ENCODE measurements around the gene LIFR.
A peak's percentile ranks its signal among the peaks of the same experiment; 100 is the strongest.

The LIFR gene

GRCh38 chr5:38479315-38479904 lies 77.0 kb downstream of the LIFR start:
- POLR2A ChIA-PET: interaction anchor here (0.6 kb wide), 1 partner anchor 8 kb away, joined by 3 read pairs; no protein-coding TSS in a partner anchor

DNA sequence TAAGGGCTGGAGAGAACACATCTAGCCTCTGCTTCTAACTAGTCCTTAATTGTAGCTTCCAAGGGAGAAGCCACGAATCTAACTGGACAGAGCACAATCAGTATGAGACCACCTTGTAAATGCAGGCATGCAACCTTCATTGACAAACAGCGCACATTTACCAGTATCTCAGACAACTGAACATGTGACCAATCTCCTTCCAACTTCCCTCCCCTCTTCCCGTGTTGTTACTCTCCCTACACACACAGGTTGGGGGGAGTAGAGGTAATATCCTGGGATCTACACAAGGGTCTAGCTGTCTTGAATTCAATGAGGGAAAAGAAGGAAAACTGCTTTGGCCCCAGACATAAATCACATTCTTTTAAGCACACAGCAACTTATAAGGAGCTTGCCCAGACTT lies 77.6 kb downstream of the LIFR start:
- Histone ChIP-seq H3K36me3 (ENCODE audit: control insufficient read depth in 2 of 2, insufficient read depth in 1 of 2, low read length in 2 of 2) (peaks cover 0 to 9% of the 10 kb centered on the region in 2 experiments; a peak in 2 of 3 replicates), H3K9me3 (ENCODE audit: control insufficient read depth, insufficient read depth, low read depth, low read length) (no peaks in the 10 kb centered on the region), H3K4me3 (ENCODE audit: low read depth, low read length) (no peak overlapping the region), H3K27ac (ENCODE audit: extremely low read depth, low read depth, low read length) (no peak overlapping the region), H3K4me1 (ENCODE audit: control insufficient read depth, insufficient read depth, low read length) (peaks cover 12% of the 10 kb centered on the region; the same call in 1 of the 2 replicates)
- ChIA-PET POLR2A (no interaction called here), CTCF (interaction anchor here (0.8 to 4.2 kb wide), 5 partner anchors 16 to 331 kb away, joined by 3 to 22 read pairs (median 5); no protein-coding TSS in a partner anchor)
- TF ChIP-seq ZNF112 (tag by site-specific recombination; IDR thresholded peaks at IDR 0.05) (no peak), ZNF664 (tag by site-specific recombination; IDR thresholded peaks at IDR 0.05) (peak; percentile 79), MZF1 (tag by site-specific recombination; IDR thresholded peaks at IDR 0.05; ENCODE audit: borderline replicate concordance) (0 out of 2 replicates have a peak, but pooled peaks have one; percentile 31)

More at GRCh38 chr5:38479315-38479904, 77.0 kb downstream of the LIFR start:
- Histone ChIP-seq H3K4me1 (ENCODE audit: control insufficient read depth, insufficient read depth, low read length) (peaks cover 12% of the 10 kb centered on the region; the same call in 1 of the 2 replicates), H3K27ac (ENCODE audit: extremely low read depth, low read depth, low read length) (no peak overlapping the region), H3K36me3 (ENCODE audit: control insufficient read depth in 2 of 2, insufficient read depth in 1 of 2, low read length in 2 of 2) (peaks cover 0 to 12% of the 10 kb centered on the region in 2 experiments; a peak in 2 of 3 replicates), H3K9me3 (ENCODE audit: control insufficient read depth, insufficient read depth, low read depth, low read length) (no peaks in the 10 kb centered on the region), H3K4me3 (ENCODE audit: low read depth, low read length) (no peak overlapping the region)
- CTCF ChIA-PET: interaction anchor here (0.5 to 4.2 kb wide), 8 partner anchors 14 to 330 kb away, joined by 3 to 22 read pairs (median 4); no protein-coding TSS in a partner anchor
- TF ChIP-seq FEZF1 (tag by site-specific recombination; IDR thresholded peaks at IDR 0.05) (peak; percentile 53; the same call in 1 of the 2 replicates), ZNF843 (tag by site-specific recombination; IDR thresholded peaks at IDR 0.05) (peak; percentile 67; the same call in 1 of the 2 replicates), TCF7L2 (IDR thresholded peaks at IDR 0.05; ENCODE audit: borderline replicate concordance, low read depth, low read length) (peak; percentile 75; the same call in 1 of the 2 replicates), ZNF239 (tag by site-specific recombination; IDR thresholded peaks at IDR 0.05) (no peak), ZNF654 (tag by site-specific recombination; IDR thresholded peaks at IDR 0.05; ENCODE audit: low read depth) (0 out of 2 replicates have a peak, but pooled peaks have one; percentile 2), ZIC2 (tag by site-specific recombination; IDR thresholded peaks at IDR 0.05) (no peak)
- TF ChIP-seq, protein P1, sequence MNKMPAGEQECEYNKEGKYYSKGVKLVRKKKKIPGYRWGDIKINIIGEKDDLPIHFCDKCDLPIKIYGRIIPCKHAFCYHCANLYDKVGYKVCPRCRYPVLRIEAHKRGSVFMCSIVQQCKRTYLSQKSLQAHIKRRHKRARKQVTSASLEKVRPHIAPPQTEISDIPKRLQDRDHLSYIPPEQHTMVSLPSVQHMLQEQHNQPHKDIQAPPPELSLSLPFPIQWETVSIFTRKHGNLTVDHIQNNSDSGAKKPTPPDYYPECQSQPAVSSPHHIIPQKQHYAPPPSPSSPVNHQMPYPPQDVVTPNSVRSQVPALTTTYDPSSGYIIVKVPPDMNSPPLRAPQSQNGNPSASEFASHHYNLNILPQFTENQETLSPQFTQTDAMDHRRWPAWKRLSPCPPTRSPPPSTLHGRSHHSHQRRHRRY (tag by site-specific recombination; IDR thresholded peaks at IDR 0.05): no peak

GRCh38 chr5:38478166-38478565 lies 78.3 kb downstream of the LIFR start:
- no peak overlapping the region for H3K4me3 ChIP-seq (ENCODE audit: low read depth, low read length)
- POLR2A ChIA-PET: interaction anchor here (0.6 kb wide), 1 partner anchor 1240 kb away, joined by 3 read pairs; no protein-coding TSS in a partner anchor
- H3K36me3 ChIP-seq (ENCODE audit: control insufficient read depth in 2 of 2, insufficient read depth in 1 of 2, low read length in 2 of 2): peaks cover 0 to 9% of the 10 kb centered on the region in 2 experiments; a peak in 2 of 3 replicates
- H3K4me1 ChIP-seq (ENCODE audit: control insufficient read depth, insufficient read depth, low read length): peaks cover 12% of the 10 kb centered on the region; the same call in 1 of the 2 replicates
- no peaks in the 10 kb centered on the region for H3K9me3 ChIP-seq (ENCODE audit: control insufficient read depth, insufficient read depth, low read depth, low read length)
- CTCF ChIA-PET: interaction anchor here (2.1 to 4.2 kb wide), 2 partner anchors 36 to 332 kb away, joined by 5 to 22 read pairs; no protein-coding TSS in a partner anchor
- H3K27ac ChIP-seq (ENCODE audit: extremely low read depth, low read depth, low read length): no peak overlapping the region
- TF ChIP-seq, protein P2, sequence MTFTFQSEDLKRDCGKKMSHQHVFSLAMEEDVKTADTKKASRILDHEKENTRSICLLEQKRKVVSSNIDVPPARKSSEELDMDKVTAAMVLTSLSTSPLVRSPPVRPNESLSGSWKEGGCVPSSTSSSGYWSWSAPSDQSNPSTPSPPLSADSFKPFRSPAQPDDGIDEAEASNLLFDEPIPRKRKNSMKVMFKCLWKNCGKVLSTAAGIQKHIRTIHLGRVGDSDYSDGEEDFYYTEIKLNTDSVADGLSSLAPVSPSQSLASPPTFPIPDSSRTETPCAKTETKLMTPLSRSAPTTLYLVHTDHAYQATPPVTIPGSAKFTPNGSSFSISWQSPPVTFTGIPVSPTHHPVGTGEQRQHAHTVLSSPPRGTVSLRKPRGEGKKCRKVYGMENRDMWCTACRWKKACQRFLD (tag by site-specific recombination; IDR thresholded peaks at IDR 0.05): no peak
- no peak for TF ChIP-seq ZNF660 (tag by site-specific recombination; IDR thresholded peaks at IDR 0.05)
- TF ChIP-seq ZNF155 (tag by site-specific recombination; IDR thresholded peaks at IDR 0.05): no peak
- no peak for TF ChIP-seq ZNF791 (tag by site-specific recombination; IDR thresholded peaks at IDR 0.05)
- TF ChIP-seq GLI4 (tag by site-specific recombination; IDR thresholded peaks at IDR 0.05): no peak
- no peak for TF ChIP-seq ZNF561 (tag by site-specific recombination; IDR thresholded peaks at IDR 0.05; ENCODE audit: borderline replicate concordance)
- TF ChIP-seq ZNF248 (tag by site-specific recombination; IDR thresholded peaks at IDR 0.05): no peak
- no peak for TF ChIP-seq ZNF658 (tag by site-specific recombination; IDR thresholded peaks at IDR 0.05)
- TF ChIP-seq PATZ1 (tag by site-specific recombination; IDR thresholded peaks at IDR 0.05): no peak
- TF ChIP-seq ZNF223 (tag by site-specific recombination; IDR thresholded peaks at IDR 0.05): no peak
- TF ChIP-seq ZBTB17 (tag by site-specific recombination; IDR thresholded peaks at IDR 0.05): no peak
- TF ChIP-seq PBX3 (CRISPR knock-in tag; IDR thresholded peaks at IDR 0.05): no peak
- no peak for TF ChIP-seq ZNF529 (tag by site-specific recombination; IDR thresholded peaks at IDR 0.05; ENCODE audit: insufficient replicate concordance)
- no peak for TF ChIP-seq ZNF140 (tag by site-specific recombination; IDR thresholded peaks at IDR 0.05)
- no peak for TF ChIP-seq SCRT1 (tag by site-specific recombination; IDR thresholded peaks at IDR 0.05; ENCODE audit: borderline replicate concordance)
- no peak for TF ChIP-seq ZNF354C (tag by site-specific recombination; IDR thresholded peaks at IDR 0.05; ENCODE audit: borderline replicate concordance, low read depth)
